Measurements from ENCODE around the gene BICDL2.
"Not testable (repeated sequence)": the region's sequence is repeated elsewhere in the genome, so short reads cannot be mapped to it uniquely, and the experiment has no call there.

Gene BICDL2

DNA sequence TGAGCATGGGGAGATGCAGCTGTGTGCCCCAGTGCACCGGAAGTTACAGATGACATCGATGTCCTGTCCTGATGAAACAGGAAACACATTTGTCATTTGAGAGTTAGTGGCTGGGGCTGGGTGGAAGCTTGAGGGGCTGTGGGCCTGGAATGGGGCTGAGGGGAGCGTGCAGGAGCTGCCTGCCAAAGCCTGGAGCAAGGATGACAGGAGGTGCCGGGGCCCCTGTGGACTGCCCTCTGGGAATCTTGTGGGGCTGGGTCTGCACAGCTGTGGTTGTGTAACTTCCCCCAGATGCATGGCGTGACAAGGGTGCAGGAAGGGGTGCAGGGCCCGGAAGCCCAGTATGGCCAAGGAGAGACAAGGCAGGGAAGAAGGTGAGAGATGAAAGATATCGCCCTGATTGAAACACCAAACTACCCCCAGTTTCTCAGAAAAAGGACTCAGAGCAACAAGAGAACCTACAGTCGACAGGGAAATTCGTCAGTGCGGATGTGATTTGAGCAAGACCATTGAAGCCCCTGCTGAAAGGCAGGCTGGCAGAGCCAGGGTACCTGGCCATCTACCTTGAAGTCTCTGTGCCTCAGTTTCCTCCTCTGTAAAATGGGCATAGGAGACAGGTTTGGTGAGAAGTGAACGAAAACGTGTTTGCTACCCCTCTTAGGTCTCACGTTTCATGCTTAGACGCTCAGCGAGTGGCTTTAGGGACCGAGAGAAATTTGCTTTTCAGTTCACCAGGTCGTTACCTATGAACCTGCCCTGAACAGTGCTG, 18.4 kb upstream of the BICDL2 start:
- TF ChIP-seq FOXM1 (IDR thresholded peaks at IDR 0.05; ENCODE audit: borderline replicate concordance) (no peak), FOXK2 (IDR thresholded peaks at IDR 0.05) (no peak), FOXA1 (IDR thresholded peaks at IDR 0.05) (no peak), ZNF384 (IDR thresholded peaks at IDR 0.05) (no peak), SP1 (IDR thresholded peaks at IDR 0.05) (no peak), ELF4 (IDR thresholded peaks at IDR 0.05) (no peak), L3MBTL2 (conservative IDR thresholded peaks at IDR 0.05) (no peak), TARDBP (IDR thresholded peaks at IDR 0.05) (no peak), BHLHE40 (IDR thresholded peaks at IDR 0.05; ENCODE audit: borderline replicate concordance) (no peak), LEF1 (IDR thresholded peaks at IDR 0.05; ENCODE audit: borderline replicate concordance) (no peak), HDGF (IDR thresholded peaks at IDR 0.05; ENCODE audit: borderline replicate concordance) (no peak), CTBP1 (IDR thresholded peaks at IDR 0.05; ENCODE audit: borderline replicate concordance) (no peak), SUZ12 (IDR thresholded peaks at IDR 0.05) (no peak), ARNT (IDR thresholded peaks at IDR 0.05) (no peak), NFRKB (IDR thresholded peaks at IDR 0.05) (no peak)
- TF ChIP-seq, protein P1, sequence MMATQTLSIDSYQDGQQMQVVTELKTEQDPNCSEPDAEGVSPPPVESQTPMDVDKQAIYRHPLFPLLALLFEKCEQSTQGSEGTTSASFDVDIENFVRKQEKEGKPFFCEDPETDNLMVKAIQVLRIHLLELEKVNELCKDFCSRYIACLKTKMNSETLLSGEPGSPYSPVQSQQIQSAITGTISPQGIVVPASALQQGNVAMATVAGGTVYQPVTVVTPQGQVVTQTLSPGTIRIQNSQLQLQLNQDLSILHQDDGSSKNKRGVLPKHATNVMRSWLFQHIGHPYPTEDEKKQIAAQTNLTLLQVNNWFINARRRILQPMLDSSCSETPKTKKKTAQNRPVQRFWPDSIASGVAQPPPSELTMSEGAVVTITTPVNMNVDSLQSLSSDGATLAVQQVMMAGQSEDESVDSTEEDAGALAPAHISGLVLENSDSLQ (IDR thresholded peaks at IDR 0.05), result no peak
- no peak for DNase-seq (ENCODE audit: extremely low spot score)
- POLR2A ChIA-PET, result interaction anchor here (1.0 to 1.8 kb wide), 2 partner anchors 20 to 74 kb away, joined by 3 to 4 read pairs; no protein-coding TSS in a partner anchor
- CTCF ChIA-PET, result no interaction called here

DNA sequence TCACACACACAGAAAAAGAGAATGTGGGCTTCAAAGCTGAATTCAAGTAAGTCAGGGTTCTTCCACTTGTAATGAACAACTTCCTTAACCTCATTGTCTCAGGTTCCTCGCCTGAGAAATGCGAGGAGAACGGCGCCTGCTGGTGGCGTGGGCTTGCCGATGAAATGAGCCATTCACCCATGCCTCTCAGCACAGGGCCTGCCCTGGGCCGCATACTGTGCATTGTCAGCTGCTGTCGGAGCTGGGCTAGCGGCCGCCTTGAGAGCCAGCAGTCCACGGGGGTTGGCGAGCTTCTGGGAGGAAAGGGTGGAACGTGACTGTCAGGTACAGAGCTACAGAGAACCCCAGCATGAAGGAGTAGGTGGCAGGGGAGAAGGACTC, 16.6 kb upstream of the BICDL2 start:
- POLR2A ChIA-PET; DNase-seq (ENCODE audit: extremely low spot score); CTCF ChIA-PET: not testable (repeated sequence)

DNA sequence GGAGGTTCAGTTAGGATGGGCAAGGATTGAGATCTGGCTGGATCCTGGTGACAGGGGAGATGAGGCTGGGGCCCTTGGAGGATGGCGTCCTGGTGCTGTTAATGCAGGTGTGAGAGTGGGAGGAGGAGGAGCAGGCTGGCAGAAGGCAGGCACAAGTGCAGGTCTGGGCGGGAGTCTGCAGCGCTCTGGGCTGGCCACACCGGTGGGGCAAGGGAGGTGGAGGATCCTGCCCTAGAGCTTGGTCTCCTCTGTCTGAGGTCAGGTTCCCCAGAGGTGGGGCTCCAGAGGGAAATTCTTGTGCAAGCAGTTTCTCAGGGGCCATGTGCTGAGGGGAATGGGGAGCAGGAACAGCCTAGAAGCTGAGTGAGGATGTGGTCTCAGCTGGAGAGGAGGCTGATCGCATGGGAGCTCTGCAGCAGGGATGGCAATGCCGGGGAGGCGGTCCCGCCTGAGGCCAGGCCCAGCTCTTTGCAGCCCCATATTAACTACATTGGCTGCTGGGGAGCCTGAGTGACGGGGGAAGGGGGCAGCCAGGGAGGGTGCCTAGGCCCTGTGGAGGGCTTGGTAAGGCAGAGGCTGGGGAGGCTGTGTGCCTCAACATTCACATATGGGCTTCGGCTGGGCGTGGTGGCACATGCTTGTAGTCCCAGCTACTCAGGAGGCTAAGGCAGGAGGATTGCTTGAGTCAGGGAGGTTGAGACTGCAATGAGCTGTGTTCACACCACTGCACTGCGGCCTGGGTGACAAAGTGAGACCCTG, 16.0 kb upstream of the BICDL2 start:
- DNase-seq (ENCODE audit: extremely low spot score); POLR2A ChIA-PET; CTCF ChIA-PET: not testable (repeated sequence)

DNA sequence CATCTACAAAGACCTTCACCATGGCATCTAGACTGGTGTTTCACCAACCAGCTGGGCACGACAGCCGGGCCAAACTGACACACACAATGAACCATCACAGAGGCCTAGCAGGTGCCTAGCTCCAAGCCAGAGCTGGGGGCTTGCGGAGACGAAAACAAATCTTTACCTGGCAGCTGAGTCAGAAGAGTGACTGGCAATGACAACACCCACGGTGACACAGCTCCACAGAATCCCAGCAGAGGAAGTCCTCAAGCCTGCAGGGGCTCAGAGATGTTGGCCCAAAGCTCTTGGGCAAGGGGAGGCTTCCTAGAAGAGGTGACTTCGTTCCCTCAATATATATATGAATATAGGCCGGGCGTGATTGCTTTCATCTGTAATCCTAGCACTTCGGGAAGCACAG, 14.8 kb upstream of the BICDL2 start:
- CTCF ChIA-PET, result interaction anchor here (0.5 kb wide), 1 partner anchor 18 kb away, joined by 4 read pairs; no protein-coding TSS in a partner anchor
- DNase-seq (ENCODE audit: extremely low spot score), result no peak
- POLR2A ChIA-PET, result interaction anchor here (0.9 to 1.0 kb wide), 2 partner anchors 20 to 21 kb away, joined by 3 to 4 read pairs; no protein-coding TSS in a partner anchor
- TF ChIP-seq BHLHE40 (IDR thresholded peaks at IDR 0.05; ENCODE audit: borderline replicate concordance) (no peak), LEF1 (IDR thresholded peaks at IDR 0.05; ENCODE audit: borderline replicate concordance) (no peak), FOXA1 (IDR thresholded peaks at IDR 0.05) (no peak), FOXK2 (IDR thresholded peaks at IDR 0.05) (no peak), SUZ12 (IDR thresholded peaks at IDR 0.05) (no peak), NFRKB (IDR thresholded peaks at IDR 0.05) (no peak), HDGF (IDR thresholded peaks at IDR 0.05; ENCODE audit: borderline replicate concordance) (no peak), SP1 (IDR thresholded peaks at IDR 0.05) (no peak), FOXM1 (IDR thresholded peaks at IDR 0.05; ENCODE audit: borderline replicate concordance) (no peak), TARDBP (IDR thresholded peaks at IDR 0.05) (no peak), CTBP1 (IDR thresholded peaks at IDR 0.05; ENCODE audit: borderline replicate concordance) (no peak), ZNF384 (IDR thresholded peaks at IDR 0.05) (no peak), L3MBTL2 (conservative IDR thresholded peaks at IDR 0.05) (no peak), ARNT (IDR thresholded peaks at IDR 0.05) (no peak), ELF4 (IDR thresholded peaks at IDR 0.05) (no peak)
- TF ChIP-seq, protein P1 (IDR thresholded peaks at IDR 0.05), result no peak

DNA sequence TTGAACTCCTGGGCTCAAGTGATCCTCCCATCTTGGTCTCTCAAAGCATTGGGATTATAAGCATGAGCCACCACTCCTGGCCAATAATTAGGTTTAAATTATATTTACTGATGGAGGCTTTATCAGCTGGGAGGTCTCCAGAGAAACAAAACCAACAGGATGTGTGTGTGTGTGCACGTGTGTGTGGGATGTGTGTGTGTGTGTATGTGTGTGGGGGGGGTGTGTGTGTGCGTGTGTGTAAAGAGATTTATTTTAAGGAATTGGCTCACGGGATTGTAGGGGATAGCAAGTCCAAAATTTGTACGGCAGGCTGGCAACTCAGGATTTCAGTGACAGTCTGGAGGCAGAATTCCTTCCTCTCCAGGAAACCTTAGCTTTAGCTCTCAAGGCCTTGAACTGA, 14.3 kb upstream of the BICDL2 start:
- no peak for DNase-seq (ENCODE audit: extremely low spot score)
- no peak for TF ChIP-seq FOXK2 (IDR thresholded peaks at IDR 0.05)
- TF ChIP-seq HDGF (IDR thresholded peaks at IDR 0.05; ENCODE audit: borderline replicate concordance), result no peak
- TF ChIP-seq FOXA1 (IDR thresholded peaks at IDR 0.05), result no peak
- TF ChIP-seq NFRKB (IDR thresholded peaks at IDR 0.05), result no peak
- TF ChIP-seq SP1 (IDR thresholded peaks at IDR 0.05), result no peak
- TF ChIP-seq, protein P1 (IDR thresholded peaks at IDR 0.05), result no peak
- no peak for TF ChIP-seq BHLHE40 (IDR thresholded peaks at IDR 0.05; ENCODE audit: borderline replicate concordance)
- no peak for TF ChIP-seq TARDBP (IDR thresholded peaks at IDR 0.05)
- TF ChIP-seq ELF4 (IDR thresholded peaks at IDR 0.05), result no peak
- TF ChIP-seq L3MBTL2 (conservative IDR thresholded peaks at IDR 0.05), result no peak
- no peak for TF ChIP-seq ZNF384 (IDR thresholded peaks at IDR 0.05)
- TF ChIP-seq SUZ12 (IDR thresholded peaks at IDR 0.05), result no peak
- TF ChIP-seq CTBP1 (IDR thresholded peaks at IDR 0.05; ENCODE audit: borderline replicate concordance), result no peak
- TF ChIP-seq FOXM1 (IDR thresholded peaks at IDR 0.05; ENCODE audit: borderline replicate concordance), result no peak
- TF ChIP-seq ARNT (IDR thresholded peaks at IDR 0.05), result no peak
- no peak for TF ChIP-seq LEF1 (IDR thresholded peaks at IDR 0.05; ENCODE audit: borderline replicate concordance)
- POLR2A ChIA-PET, result interaction anchor here (0.9 to 1.3 kb wide), 4 partner anchors 19 to 98 kb away, joined by 3 to 4 read pairs (median 3); partner anchors contain the start of gene PKMYT1
- CTCF ChIA-PET, result interaction anchor here (0.5 kb wide), 1 partner anchor 17 kb away, joined by 4 read pairs; no protein-coding TSS in a partner anchor
